PC-3 (cell line): Measurements from ENCODE around the gene HOPX. TPM values are rescaled to one million over a fixed set of nuclear protein-coding genes. Genes with fewer than 3 reads are reported as not detected.

Experiments used
- ATAC-seq: fragments of 200-7000 bp; cut with Tn5 transposase; 2 replicates; pipeline ENCODE4 v1.9.1; 2020; ENCODE audit warnings: mild to moderate bottlenecking, moderate library complexity
- BruUV-seq: library from RNA; stranded (reverse); fragments of 400-500 nt; replicated peaks from 2 replicates; lab custom pipeline; 2021; lab: Mats Ljungman, UMichigan
- CTCF ChIA-PET: fragments of 300-600 bp; sonication (Branson Sonifier 250); formaldehyde crosslinking; loops from one replicate; lab custom pipeline; 2022; ENCODE audit warnings: antibody characterized with exemption; lab: Charles Lee
- POLR2A ChIA-PET: fragments of 300-600 bp; sonication (Branson Sonifier 250); formaldehyde crosslinking; loops from one replicate; lab custom pipeline; 2022; ENCODE audit warnings: antibody characterized with exemption; ENCODE audit not compliant: unreplicated experiment; lab: Charles Lee
- DNase-seq: peaks from one replicate; pipeline ENCODE4 v3.0.0-alpha.2; 2015
- H2AFZ ChIP-seq: fragments of 300-600 bp; sonication (generic); 2 replicates; pipeline ENCODE4 v1.6.0; 2016; ENCODE audit warnings: antibody characterized with exemption, low read length
- H3F3A ChIP-seq: fragments of 300-600 bp; sonication (generic); one replicate; pipeline ENCODE4 v1.6.0; 2017; ENCODE audit warnings: antibody characterized with exemption, low read length, control low read depth, mild to moderate bottlenecking; ENCODE audit not compliant: unreplicated experiment
- H3K27ac ChIP-seq: fragments of 300-600 bp; sonication (generic); 2 replicates; pipeline ENCODE4 v1.5.1; 2016; ENCODE audit warnings: mild to moderate bottlenecking, low read length
- H3K27me3 ChIP-seq: fragments of 300-600 bp; sonication (generic); 2 replicates; pipeline ENCODE4 v1.6.1; 2016; ENCODE audit warnings: low read length, mixed read lengths
- H3K36me3 ChIP-seq: fragments of 300-600 bp; sonication (generic); 2 replicates; pipeline ENCODE4 v1.6.1; 2016; ENCODE audit warnings: low read depth, mixed run types, low read length, mixed read lengths
- H3K4me1 ChIP-seq: fragments of 300-600 bp; sonication (generic); 2 replicates; pipeline ENCODE4 v1.5.1; 2016; ENCODE audit warnings: low read length; ENCODE audit not compliant: insufficient read depth
- H3K4me2 ChIP-seq: fragments of 300-600 bp; sonication (generic); 2 replicates; pipeline ENCODE4 v1.6.0; 2016; ENCODE audit warnings: low read length
- H3K4me3 ChIP-seq: fragments of 300-600 bp; sonication (generic); 2 replicates; pipeline ENCODE4 v1.5.1; 2016; ENCODE audit warnings: mild to moderate bottlenecking, low read length, mixed read lengths
- H3K79me2 ChIP-seq: fragments of 300-600 bp; sonication (generic); 2 replicates; pipeline ENCODE4 v1.6.1; 2017; ENCODE audit warnings: low read length, mixed read lengths
- H3K9ac ChIP-seq: fragments of 300-600 bp; sonication (generic); 2 replicates; pipeline ENCODE4 v1.6.0; 2016; ENCODE audit warnings: mild to moderate bottlenecking, low read length
- H3K9me2 ChIP-seq: fragments of 300-600 bp; sonication (generic); replicated peaks from 2 replicates; pipeline ENCODE4 v1.6.1; 2016; ENCODE audit warnings: mixed run types, low read length, mixed read lengths
- H3K9me3 ChIP-seq: fragments of 300-600 bp; sonication (generic); 2 replicates; pipeline ENCODE4 v1.6.1; 2016; ENCODE audit warnings: low read length, mixed read lengths
- H4K20me1 ChIP-seq: fragments of 300-600 bp; sonication (generic); 2 replicates; pipeline ENCODE4 v1.6.1; 2016; ENCODE audit warnings: low read length, mixed read lengths
- CTCF ChIP-seq: fragments of 300-600 bp; sonication (generic); conservative IDR thresholded peaks from 2 replicates; pipeline ENCODE4 v1.5.1; 2017; ENCODE audit warnings: antibody characterized with exemption, low read depth, mild to moderate bottlenecking, low read length
- EZH2 ChIP-seq: fragments of 300-600 bp; sonication (generic); IDR thresholded peaks from one replicate; pipeline ENCODE4 v1.6.1; 2017; ENCODE audit warnings: antibody characterized with exemption, mild to moderate bottlenecking, low read length; ENCODE audit not compliant: unreplicated experiment
- EZH2phosphoT487 ChIP-seq: fragments of 300-600 bp; sonication (generic); IDR thresholded peaks from 2 replicates; pipeline ENCODE4 v1.6.1; 2018; ENCODE audit warnings: mild to moderate bottlenecking, antibody characterized with exemption, low read length, borderline replicate concordance
- intact Hi-C: fragments of 100-400 bp; cut with micrococcal nuclease; formaldehyde crosslinking; loops from 2 replicates; pipeline ENCODE4 v1.9.0; 2023
- total RNA-seq: library from RNA; depleted of rRNA; stranded (reverse); fragments of >200 nt; gene quantifications from 2 replicates; pipeline ENCODE4 v1.2.3, GENCODE V29; 2014

HOPX gene
- total RNA-seq, 1 experiment from 2014 or later = 0.87 TPM

GRCh38 chr4:56699537-56700105 lies 18.5 kb upstream of the HOPX start:
- BruUV-seq = no TSS peak
- Histone ChIP-seq H3K36me3 (no peaks in the 10 kb centered on the region), H2AFZ (no peak overlapping the region), H3K79me2 (no peaks in the 10 kb centered on the region), H3K9ac (no peak overlapping the region), H3K4me1 (peaks cover 5% of the 10 kb centered on the region), H3K4me3 (no peak overlapping the region), H4K20me1 (no peaks in the 10 kb centered on the region), H3K9me2 (no peaks in the 10 kb centered on the region), H3K4me2 (no peak overlapping the region), H3K27ac (no peak overlapping the region), H3F3A (no peaks in the 10 kb centered on the region), H3K27me3 (no peaks in the 10 kb centered on the region), H3K9me3 (no peaks in the 10 kb centered on the region)
- TF ChIP-seq EZH2phosphoT487 (no peak), EZH2 (no peak), CTCF (no peak)
- POLR2A ChIA-PET = interaction anchor here (0.5 kb wide), 1 partner anchor 58 kb away, joined by 10 read pairs; no protein-coding TSS in a partner anchor
- intact Hi-C loops = loop anchor here (5.0 kb wide), 2 partner anchors 58 to 122 kb away; no protein-coding TSS in a partner anchor
- ATAC-seq = no peak
- CTCF ChIA-PET = no interaction called here
- no peak for DNase-seq

DNA sequence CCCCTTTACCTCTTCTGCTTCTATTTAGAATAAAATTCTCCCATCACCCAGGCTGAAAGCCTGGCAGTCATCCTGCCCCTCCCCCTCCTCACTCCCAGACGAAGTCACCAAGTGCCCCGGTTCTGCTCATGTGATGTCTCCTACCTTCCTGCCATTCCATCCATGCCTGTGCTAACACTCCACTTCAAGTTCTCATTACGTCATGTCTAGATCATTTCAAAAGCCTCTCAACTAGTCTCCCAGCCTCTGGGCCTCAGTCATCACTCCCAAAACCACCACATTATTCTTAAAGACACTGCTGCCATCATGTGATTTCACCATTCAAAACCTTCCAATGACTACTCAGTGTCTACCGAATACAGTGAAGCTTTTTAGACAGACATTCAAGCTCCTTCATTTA lies 17.2 kb upstream of the HOPX start:
- intact Hi-C loops = loop anchor here (5.0 kb wide), 2 partner anchors 59 to 121 kb away; no protein-coding TSS in a partner anchor
- POLR2A ChIA-PET = no interaction called here
- no peak for ATAC-seq

More for the DNA sequence above, 17.2 kb upstream of the HOPX start:
- no peaks in the 10 kb centered on the region for H4K20me1 ChIP-seq
- no peaks in the 10 kb centered on the region for H3K79me2 ChIP-seq
- no peaks in the 10 kb centered on the region for H3K27me3 ChIP-seq
- no peak for DNase-seq
- no TSS peak for BruUV-seq
- CTCF ChIA-PET = no interaction called here
- peaks cover 5% of the 10 kb centered on the region for H3K4me1 ChIP-seq
- H3K4me2 ChIP-seq = no peak overlapping the region
- no peaks in the 10 kb centered on the region for H3K9me2 ChIP-seq
- H3K36me3 ChIP-seq = no peaks in the 10 kb centered on the region
- no peaks in the 10 kb centered on the region for H3F3A ChIP-seq
- TF ChIP-seq EZH2 = no peak
- TF ChIP-seq CTCF = no peak
- no peak for TF ChIP-seq EZH2phosphoT487
- no peaks in the 10 kb centered on the region for H3K9me3 ChIP-seq
- H3K27ac ChIP-seq = no peak overlapping the region
- no peak overlapping the region for H3K4me3 ChIP-seq
- no peak overlapping the region for H3K9ac ChIP-seq
- H2AFZ ChIP-seq = no peak overlapping the region
